GM15510 (cell line): Measurements from ENCODE around the gene VWC2.

Experiments
- POLR2A ChIP-seq: IDR thresholded peaks from 3 replicates; pipeline ENCODE4 v1.6.1; 2011; ENCODE audit warnings: borderline replicate concordance; ENCODE audit not compliant: insufficient read length; ENCODE audit errors: extremely low read depth

VWC2 gene

GRCh38 chr7:49931627-49932026 is 158.2 kb downstream of the VWC2 start:
- TF ChIP-seq POLR2A = no peak

DNA sequence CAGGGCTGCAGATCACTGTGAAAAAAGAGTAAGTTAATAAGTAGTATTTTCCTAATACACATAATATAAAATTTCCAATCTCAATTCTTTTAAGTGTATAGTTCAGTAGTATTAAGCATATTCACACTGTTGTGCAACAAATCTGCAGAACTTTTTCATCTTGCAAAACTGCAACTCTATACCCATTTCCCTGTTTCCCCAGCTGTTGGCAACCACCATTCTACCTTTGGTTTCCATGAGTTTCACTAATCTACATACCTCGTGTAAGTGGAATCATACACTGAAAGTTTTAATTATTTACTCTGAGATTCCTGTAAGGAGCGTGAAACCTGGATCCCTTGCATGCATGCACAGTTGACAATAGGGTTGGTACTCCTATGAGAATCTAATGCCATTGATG is 164.2 kb downstream of the VWC2 start:
- TF ChIP-seq POLR2A = no peak
